Measurements from ENCODE around the gene MEG3.

MEG3 gene

GRCh38 chr14:100907240-100907639 lies 81.3 kb downstream of the MEG3 start:
- H3K27me3 ChIP-seq (ENCODE audit: insufficient read depth, low read depth): peaks cover 12% of the 10 kb centered on the region; the same call in 1 of the 2 replicates
- no peaks in the 10 kb centered on the region for H3K4me1 ChIP-seq (ENCODE audit: low read depth, poor library complexity, severe bottlenecking)
- H4K20me1 ChIP-seq (ENCODE audit: insufficient read depth): no peaks in the 10 kb centered on the region
- H3K4me2 ChIP-seq: no peak overlapping the region
- H3K36me3 ChIP-seq (ENCODE audit: insufficient read depth): no peaks in the 10 kb centered on the region
- TF ChIP-seq CTCF (conservative IDR thresholded peaks at IDR 0.05; ENCODE audit: low read depth, low read length): no peak
- H3K4me3 ChIP-seq (IDR thresholded peaks at IDR 0.05; ENCODE audit: insufficient read depth, low read depth, low read length): no peak overlapping the region
- H3K9ac ChIP-seq: no peak overlapping the region
- H3K79me2 ChIP-seq (ENCODE audit: insufficient read depth, low read depth): no peaks in the 10 kb centered on the region
- H2AFZ ChIP-seq (ENCODE audit: low read depth): no peak overlapping the region
- H3K27ac ChIP-seq: no peak overlapping the region

- Histone ChIP-seq H3K27ac (no peak overlapping the region), H3K27me3 (ENCODE audit: insufficient read depth, low read depth) (no peaks in the 10 kb centered on the region), H3K9ac (no peak overlapping the region), H4K20me1 (ENCODE audit: insufficient read depth) (no peaks in the 10 kb centered on the region), H3K79me2 (ENCODE audit: insufficient read depth, low read depth) (no peaks in the 10 kb centered on the region), H3K4me2 (no peak overlapping the region), H3K36me3 (ENCODE audit: insufficient read depth) (no peaks in the 10 kb centered on the region), H2AFZ (ENCODE audit: low read depth) (no peak overlapping the region), H3K4me1 (ENCODE audit: low read depth, poor library complexity, severe bottlenecking) (no peaks in the 10 kb centered on the region), H3K4me3 (IDR thresholded peaks at IDR 0.05; ENCODE audit: insufficient read depth, low read depth, low read length) (no peak overlapping the region)
- TF ChIP-seq CTCF (conservative IDR thresholded peaks at IDR 0.05; ENCODE audit: low read depth, low read length): no peak
Measured at GRCh38 chr14:100909439-100909838, 83.5 kb downstream of the MEG3 start.
